Loucy (cell line): Measurements from ENCODE around the gene ATG4B.

Source experiments
- EZH2phosphoT487 ChIP-seq: fragments of 200-600 bp; IDR thresholded peaks from 2 replicates; pipeline ENCODE4 v1.6.1; 2018; ENCODE audit warnings: antibody characterized with exemption, mild to moderate bottlenecking, moderate library complexity, borderline replicate concordance
- TF ChIP-seq, protein P1 (sequence below): fragments of 200-600 bp; sonication (generic); conservative IDR thresholded peaks from 2 replicates; pipeline ENCODE4 v1.5.1; 2014; ENCODE audit warnings: mild to moderate bottlenecking, antibody characterized with exemption, low read length

- TF ChIP-seq, protein P1, sequence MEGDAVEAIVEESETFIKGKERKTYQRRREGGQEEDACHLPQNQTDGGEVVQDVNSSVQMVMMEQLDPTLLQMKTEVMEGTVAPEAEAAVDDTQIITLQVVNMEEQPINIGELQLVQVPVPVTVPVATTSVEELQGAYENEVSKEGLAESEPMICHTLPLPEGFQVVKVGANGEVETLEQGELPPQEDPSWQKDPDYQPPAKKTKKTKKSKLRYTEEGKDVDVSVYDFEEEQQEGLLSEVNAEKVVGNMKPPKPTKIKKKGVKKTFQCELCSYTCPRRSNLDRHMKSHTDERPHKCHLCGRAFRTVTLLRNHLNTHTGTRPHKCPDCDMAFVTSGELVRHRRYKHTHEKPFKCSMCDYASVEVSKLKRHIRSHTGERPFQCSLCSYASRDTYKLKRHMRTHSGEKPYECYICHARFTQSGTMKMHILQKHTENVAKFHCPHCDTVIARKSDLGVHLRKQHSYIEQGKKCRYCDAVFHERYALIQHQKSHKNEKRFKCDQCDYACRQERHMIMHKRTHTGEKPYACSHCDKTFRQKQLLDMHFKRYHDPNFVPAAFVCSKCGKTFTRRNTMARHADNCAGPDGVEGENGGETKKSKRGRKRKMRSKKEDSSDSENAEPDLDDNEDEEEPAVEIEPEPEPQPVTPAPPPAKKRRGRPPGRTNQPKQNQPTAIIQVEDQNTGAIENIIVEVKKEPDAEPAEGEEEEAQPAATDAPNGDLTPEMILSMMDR = no peak
- no peak for TF ChIP-seq EZH2phosphoT487
Measured at GRCh38 chr2:241645915-241646645, 8.6 kb downstream of the ATG4B start.
